SW480 (cell line): Measurements from ENCODE around the gene TRMT112.

Experiments used
- DNase-seq: peaks from one replicate; pipeline ENCODE4 v3.0.0-alpha.2; 2016; ENCODE audit warnings: low spot score

The TRMT112 gene

DNA sequence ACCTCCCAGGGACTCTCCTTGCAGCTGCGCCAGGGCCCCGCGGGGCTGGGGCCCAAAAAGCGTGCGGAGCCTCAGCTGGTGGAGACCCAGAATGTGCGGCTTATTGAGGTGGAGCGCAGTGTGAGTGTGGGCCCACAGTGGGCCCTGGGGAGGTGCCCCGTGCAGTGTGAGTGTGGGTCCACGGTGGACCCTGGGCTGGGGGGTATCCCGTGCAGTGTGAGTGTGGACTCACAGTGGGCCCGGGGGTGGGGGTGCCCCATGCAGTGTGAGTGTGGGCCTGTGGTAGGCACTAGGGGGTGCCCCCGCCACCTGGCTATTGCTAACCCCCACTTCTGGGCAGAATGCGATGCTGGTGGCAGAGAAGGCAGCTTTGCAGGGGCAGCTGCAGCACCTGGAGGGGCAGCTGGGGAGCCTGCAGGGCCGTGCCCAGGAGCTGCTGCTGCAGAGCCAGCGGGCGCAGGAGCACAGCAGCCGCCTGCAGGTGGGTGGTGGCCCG, 33.8 kb upstream of the TRMT112 start:
- DNase-seq, result no peak

DNA sequence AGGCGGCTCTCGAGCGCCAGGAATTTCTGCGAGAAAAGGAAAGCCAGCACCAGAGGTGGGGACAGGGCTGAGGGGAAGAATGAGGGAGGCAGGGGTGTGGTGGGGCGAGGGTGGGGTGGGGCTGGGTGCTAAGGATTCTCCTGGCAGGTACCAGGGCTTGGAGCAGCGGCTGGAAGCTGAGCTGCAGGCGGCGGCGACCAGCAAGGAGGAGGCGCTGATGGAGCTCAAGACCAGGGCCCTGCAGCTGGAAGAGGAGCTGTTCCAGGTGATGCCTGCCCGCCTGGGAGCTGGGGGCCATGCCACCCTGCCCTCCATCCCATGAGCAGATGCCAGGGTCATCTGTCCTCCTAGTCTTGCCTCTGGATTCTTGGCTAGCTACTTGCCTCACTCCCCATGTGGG, 32.0 kb upstream of the TRMT112 start:
- no peak for DNase-seq

DNA sequence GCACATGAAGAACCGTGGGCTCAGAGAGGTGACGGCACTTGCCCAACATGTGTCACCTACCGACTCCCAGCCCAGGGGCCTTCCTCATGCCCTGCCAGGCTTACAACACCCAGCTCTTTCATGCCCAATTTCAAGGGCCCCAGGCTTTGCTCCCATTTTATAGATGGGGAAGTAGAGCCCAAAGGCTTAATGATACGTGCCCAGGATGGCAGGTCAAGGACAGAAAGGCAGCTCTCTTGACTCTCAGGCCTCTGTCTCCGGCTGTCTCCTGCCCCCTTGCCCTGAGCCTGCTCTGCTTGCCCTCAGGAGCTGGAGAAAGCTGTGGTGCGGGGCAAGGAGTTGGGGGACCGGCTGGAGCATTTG, 31.6 kb upstream of the TRMT112 start:
- no peak for DNase-seq

DNA sequence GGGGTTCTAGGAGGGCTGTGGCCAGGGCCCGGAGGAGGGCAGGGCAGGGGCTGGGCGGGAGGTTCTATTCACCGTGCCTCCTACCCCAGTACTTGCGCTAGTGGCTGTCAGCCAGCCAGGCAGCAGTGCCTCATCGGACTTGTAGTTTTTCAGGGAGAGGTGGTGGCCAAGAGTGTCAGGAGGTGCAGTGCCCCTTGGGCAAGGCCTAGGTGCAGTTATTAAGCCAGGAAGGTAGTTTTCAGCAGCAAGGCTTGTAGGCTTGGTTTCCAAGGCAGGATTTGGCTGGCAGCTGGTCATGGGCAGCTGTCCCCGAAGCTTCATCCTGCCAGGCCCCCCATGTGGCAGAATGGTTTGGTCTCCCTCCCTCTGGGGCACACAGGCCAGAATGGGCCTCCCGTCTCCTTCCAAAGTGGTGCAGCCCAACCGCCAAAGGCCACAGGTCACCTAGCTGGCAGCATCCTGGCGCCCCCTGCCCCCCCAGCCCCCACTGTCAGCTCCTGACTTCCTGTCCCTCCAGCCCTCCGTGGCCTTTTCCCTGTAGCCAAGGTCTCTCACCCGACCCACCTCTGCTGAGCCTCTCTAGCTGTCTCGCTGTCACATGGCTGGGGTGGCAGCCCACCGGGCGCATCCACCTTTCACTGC, 31.1 kb upstream of the TRMT112 start:
- DNase-seq, result no peak

DNA sequence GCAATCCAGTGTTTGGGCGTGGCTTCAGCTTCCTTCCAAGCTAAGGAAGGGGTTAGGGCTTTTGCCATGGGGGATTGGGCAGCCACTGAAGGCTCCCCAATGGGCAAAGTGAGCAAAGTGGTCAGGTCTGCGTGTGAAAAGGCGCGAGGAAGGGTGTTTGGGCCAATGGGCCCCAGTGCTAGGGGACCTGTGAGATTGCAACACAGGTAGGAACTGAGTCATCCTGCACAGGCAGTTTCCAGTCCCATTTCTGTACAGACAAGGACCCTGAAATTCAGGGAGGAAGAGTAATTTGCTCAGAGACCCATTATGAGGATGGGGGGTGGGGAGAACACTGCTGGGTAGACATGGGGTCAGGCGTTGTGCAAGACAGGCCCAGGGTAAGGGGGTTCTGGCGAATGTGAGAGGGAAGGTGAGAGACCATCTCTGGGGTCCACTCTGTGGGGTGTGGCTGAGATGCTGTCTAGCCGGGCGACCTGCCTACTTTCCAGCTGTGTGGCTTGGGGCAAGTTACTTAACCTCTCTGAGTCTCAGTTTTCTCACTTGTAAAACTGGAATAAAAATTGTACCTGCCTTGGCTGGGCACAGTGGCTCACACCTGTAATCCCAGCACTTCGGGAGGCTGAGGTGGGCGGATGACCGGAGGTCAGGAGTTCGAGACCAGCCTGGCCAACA, 30.0 kb upstream of the TRMT112 start:
- DNase-seq, result no peak

DNA sequence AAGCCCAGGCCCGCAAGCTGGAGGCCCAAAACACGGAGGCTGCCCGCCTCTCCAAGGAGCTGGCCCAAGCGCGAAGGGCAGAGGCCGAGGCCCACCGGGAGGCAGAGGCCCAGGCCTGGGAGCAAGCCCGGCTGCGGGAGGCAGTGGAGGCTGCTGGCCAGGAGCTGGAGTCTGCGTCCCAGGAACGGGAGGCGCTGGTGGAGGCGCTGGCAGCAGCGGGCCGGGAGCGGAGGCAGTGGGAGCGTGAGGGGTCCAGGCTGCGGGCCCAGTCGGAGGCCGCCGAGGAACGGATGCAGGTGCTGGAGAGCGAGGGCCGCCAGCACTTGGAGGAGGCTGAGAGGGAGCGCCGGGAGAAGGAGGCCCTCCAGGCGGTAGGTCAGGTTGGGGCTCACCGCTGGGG, 27.4 kb upstream of the TRMT112 start:
- no peak for DNase-seq

DNA sequence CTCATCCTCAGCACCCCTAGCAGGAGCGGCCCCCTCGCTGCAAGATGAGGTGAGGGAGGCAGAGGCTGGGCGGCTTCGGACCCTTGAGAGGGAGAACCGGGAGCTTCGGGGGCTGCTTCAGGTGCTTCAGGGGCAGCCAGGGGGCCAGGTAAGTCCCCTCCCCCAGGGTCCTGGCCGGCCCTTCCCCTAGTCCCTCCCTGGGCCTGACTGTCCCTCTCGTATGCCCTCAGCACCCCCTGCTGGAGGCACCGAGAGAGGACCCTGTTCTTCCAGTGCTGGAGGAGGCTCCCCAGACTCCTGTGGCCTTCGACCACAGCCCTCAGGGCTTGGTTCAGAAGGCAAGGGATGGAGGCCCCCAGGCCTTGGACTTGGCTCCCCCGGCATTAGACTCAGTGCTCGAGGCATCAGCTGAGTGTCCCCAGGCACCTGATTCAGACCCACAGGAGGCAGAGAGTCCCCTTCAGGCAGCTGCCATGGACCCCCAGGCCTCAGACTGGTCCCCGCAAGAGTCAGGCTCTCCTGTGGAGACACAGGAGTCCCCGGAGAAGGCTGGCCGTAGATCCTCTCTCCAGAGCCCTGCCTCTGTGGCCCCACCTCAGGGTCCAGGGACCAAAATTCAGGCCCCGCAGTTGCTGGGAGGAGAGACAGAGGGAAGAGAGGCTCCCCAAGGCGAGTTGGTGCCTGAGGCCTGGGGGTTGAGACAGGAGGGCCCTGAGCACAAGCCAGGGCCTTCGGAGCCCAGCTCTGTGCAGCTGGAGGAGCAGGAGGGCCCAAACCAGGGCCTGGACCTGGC, 26.6 kb upstream of the TRMT112 start:
- no peak for DNase-seq

DNA sequence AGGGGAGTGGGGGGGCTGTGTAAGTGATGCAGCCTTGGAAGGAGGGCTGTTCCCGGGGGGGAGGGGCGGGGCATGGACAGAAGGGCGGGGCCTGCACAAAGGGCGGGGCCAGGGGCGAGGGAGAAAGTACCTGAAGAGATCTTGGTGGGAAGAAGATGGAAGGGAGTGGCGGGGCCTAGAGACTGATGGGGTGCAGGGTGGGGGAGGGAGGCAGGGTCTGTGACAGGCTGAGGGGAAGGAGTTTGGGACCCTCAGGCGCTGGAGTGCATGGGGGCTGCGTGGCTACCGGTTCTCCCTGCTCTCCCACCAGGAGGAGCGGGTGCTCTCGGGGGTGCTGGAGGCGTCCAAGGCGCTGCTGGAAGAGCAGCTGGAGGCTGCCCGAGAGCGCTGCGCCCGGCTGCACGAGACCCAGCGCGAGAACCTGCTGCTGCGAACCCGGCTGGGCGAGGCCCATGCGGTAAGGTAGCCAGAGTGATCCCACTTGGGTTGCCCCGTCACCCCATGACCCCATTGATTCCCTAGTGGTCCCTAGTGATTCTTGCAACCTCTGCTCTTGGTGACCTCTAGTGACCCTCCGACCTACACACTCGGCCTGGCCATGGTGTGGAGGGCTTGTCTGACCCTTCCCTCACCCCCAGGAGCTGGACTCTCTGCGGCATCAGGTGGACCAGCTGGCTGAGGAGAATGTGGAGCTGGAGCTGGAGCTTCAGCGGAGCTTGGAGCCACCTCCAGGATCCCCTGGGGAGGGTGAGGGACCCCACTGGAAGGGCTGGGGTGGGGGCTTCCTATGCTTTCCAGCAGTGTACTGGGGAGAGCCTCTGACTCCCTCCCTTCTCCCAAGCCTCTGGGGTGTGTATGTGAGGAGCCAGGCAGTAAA, 25.7 kb upstream of the TRMT112 start:
- no peak for DNase-seq

DNA sequence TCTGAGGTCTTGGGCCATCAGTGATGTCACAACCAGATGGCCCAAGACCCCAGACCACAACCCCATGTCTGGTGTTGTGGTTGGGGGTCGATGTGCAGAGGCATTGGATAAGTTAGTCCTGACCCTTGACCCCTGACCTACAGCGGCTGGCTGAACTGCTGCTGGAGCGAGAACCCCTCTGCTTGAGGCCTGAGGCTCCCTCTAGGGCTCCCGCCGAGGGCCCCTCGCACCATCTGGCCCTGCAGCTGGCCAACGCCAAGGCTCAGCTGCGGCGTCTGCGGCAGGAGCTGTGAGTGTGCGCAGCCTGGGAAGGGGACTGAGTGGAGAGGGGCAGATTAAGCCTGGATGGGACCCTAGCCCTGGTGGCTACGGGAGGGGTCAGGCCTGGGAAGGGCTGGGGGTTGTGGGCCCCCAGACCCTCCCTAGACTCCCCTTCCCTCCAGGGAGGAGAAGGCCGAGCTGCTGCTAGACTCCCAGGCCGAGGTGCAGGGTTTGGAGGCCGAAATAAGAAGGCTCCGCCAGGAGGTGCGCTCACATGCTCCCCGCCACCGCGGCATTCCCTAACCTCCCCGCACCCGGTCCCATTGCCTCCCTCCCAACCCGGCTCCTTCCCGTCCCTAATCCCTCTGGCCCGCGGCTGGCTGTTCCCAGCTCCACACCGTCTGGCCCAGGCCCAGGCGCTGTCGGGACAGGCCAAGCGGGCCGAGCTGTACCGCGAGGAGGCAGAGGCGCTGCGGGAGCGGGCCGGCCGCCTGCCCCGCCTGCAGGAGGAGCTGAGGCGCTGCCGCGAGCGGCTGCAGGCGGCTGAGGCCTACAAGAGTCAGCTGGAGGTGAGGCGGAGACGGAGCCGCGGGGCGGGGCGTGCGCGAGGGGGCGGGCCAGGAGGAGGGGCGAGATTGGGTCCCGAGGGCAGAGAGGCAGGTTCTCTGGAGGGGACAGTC, 24.8 kb upstream of the TRMT112 start:
- peak; percentile 84 for DNase-seq

DNA sequence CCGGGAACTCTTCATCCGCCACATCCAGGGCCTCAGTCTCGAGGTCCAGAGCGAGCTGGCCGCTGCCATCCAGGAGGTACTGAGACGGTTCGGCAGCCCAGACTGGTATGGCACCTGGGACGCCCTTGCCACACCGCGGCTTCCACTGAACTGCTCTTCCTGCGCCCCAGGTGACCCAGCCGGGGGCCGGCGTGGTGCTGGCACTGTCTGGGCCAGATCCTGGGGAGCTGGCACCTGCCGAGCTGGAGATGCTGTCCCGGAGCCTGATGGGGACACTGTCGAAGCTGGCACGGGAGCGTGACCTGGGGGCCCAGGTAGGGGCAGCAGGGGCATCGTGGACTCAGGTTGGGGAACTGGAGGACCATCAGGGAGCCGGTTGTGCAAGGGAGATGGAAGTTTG, 24.1 kb upstream of the TRMT112 start:
- no peak for DNase-seq

DNA sequence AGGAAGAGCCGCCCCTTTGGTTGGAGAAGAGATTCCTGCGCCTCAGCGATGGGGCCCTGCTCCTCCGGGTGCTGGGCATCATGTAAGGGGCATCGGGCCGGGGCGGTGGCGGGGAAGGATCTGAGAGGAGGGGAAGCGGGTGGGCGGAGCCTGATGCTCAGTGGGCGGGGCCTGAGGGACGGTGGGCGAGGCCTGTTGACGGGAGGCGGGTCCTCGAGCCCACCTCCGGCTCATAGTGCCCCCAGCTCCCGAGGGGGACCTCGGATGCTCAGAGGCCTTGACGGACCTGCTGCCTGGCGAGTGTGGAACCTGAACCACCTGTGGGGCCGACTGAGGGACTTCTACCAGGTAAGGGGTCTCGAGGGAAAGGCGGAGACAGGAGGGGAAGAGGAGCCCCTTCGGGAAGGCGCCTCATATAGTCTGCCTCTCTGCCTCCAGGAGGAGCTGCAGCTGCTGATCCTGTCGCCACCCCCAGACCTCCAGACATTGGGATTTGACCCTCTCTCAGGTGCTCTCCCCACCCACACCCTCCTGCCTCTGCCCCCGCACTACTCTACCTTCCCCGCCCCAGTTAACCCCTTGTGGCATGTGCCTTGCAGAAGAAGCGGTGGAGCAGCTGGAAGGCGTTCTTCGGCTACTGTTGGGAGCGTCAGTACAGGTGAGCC, 23.4 kb upstream of the TRMT112 start:
- no peak for DNase-seq

DNA sequence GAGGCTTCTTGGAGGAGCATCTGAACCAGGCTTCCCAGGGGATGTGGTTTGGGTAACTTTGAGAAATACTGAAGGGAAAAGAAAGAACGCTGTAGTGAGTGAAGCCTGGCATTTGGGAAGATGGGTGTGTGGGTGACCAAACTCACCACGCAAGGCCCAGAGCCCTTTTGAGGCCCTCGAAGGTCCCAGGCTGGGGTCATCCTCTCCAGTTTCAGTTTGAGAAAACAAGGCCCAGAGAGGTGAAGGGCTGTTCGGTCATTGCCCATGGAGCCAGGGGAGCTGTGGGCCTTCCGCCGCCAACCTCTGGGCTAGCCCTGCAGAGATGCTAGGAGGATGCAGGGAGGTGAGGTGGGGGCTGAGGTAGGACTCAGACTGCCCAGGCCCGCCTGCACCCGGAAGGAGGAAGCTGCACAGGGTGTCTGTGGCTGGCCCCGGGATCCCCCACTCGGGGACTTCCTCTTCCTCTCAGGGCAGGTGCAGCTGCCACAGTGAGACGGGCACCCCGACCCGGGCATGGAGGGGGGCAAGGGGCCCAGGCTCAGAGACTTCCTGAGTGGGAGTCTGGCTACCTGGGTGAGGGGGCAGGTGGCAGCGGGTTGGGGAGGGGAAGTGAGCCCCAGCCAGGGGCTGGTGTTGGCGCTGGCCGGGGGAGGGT, 22.5 kb upstream of the TRMT112 start, which contains the start of gene CCDC88B:
CCDC88B (plus strand) TSS at position 451 of the 655 bp plus-strand sequence; CDS start at position 514, 63 bp downstream.
- DNase-seq, result no peak

DNA sequence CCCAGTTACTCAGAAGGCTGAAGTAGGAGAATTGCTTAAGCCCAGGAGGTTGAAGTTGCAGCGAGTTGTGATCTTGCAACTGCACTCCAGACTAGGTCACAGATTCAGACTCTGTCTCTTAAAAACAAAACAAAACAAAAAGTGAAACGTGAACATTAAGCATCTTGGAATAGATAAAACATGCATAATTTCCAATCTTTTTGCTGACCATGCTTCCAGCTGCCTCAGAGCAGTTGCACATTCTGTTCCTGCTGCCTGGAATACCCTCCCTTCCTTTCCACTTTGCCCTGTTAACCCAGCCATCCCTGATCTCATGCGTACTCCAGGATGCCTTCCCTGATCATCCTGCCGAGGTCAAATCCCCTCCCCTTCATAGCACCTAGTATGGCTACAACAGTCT, 21.9 kb upstream of the TRMT112 start:
- DNase-seq, result no peak

DNA sequence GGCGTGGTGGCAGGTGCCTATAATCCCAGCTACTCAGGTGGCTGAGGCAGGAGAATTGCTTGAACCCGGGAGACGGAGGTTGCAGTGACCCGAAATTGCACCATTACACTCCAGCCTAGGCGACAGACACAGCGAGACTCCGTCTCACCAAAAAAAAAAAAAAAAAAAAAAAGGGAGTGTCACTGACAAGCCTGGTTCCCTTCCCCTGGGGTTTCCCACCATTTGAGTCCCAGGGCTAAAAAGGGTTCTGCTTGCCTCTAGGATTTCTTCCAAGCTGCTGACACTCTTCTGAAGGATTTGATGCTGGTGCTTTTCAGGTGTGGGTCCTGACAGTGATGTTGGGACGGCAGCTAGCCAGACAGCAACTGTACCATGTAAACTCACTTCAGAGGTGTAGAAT, 21.4 kb upstream of the TRMT112 start:
- no peak for DNase-seq

DNA sequence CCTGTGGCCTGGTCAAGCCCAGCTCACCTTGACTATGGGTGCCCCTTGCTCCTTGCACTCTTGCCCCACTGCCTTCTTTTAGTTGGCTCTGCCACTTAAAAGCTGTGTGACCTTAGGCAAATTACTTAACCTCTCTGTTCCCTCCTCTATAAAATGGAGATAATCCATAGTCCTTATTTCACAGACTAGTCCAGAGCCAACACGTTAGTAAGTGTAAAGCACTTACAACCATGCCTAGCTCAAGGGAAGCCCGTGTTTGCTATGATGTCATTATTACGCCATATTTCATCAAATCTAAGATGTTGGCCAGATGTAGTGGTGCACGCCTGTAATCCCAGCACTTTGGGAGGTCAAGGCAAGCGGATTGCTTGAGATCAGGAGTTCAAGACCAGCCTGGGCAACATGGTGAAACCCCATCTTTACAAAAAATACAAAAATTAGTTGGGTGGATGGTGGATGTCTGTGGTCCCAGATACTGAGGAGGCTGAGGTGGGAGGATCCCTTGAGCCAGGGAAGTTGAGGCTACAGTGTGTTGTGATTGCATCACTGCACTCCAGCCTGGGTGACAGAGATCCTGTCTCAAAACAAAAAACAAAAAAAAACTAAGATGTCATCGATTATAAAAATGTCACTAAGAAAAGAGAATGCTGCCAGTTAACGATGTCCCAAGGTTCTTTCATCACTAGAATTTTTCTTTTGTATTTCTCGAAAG, 20.3 kb upstream of the TRMT112 start:
- DNase-seq, result no peak

DNA sequence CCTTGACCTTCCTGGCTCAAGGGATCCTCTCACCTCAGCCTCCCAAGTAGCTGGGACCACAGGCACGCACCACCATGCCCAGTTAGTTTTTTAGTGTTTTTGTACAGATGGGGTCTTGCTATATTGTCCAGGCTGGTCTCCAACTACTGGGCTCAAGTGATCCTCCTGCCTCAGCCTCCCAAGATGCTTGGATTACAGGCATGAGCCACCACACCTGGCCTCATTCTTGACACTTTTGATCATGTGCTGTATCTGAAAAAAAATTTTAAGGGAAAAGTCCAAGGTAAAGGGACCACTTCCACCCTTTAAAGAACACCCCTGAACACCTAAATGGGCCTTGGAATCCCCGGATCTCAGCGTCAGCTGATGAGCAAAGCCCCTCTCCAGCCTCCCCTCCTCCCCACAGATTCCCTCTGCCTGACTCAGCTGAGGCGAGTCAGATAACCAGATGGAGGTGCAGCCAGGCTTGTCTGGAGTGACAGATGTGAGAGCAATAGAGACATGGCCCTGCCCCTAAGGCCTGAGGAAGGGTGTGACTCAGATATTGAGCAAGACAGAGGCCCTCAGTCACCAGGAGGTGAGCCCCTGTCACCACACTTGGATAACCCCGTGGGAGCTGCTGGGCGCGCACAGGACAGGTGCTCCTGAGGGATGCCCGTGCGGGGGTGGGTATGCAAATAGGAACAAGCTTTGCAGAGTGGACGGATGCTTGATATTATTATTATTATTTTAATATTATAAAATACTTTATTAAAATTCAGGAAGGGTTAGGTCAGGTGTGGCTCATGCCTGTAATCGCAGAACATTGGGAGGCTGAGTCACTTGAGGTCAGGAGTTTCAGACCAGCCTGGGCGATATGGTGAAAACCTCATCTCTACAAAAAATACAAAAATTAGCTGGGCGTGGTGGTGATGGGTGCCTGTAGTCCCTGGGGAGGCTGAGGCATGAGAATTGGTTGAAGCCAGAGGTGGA, 17.7 kb upstream of the TRMT112 start:
- DNase-seq, result peak; percentile 99

DNA sequence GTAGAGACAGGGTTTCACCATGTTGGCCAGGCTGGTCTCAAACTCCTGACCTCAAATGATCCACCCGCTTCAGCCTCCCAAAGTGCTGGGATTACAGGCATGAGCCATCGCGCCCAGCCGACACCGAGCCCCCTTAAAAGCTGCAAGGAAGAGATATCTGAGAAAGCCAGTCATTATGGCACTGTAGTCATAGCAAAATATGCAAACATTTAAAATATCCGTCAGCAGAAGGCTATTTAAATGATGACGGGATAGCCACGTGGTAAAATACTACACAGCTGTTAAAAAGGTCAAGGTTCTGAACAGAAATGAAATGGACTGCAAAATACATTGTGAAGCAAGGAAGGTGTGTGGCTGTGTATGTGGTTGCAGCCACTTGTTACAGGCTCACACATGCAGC, 16.2 kb upstream of the TRMT112 start:
- DNase-seq, result no peak
